ENCODE data around the gene MYO7B.
"Not testable (repeated sequence)": the region's sequence is repeated elsewhere in the genome, so short reads cannot be mapped to it uniquely, and the experiment has no call there.

Gene MYO7B

GRCh38 chr2:127523269-127523939, 12.1 kb upstream of the MYO7B start:
- DNase-seq: no peak

- not testable (repeated sequence) for DNase-seq
Observed at GRCh38 chr2:127524198-127524834, 11.2 kb upstream of the MYO7B start.

- DNase-seq: no peak
Observed at GRCh38 chr2:127525691-127526131, 9.8 kb upstream of the MYO7B start.

- peak; percentile 73 to 99 (median 91) for DNase-seq
Observed at GRCh38 chr2:127526132-127527000, 9.1 kb upstream of the MYO7B start, which contains the start of gene IWS1. TSS of gene IWS1 (minus strand) at chr2:127526489. CDS start at chr2:127526208, 281 bp downstream.

GRCh38 chr2:127527001-127527804, 8.3 kb upstream of the MYO7B start:
- peak in 1 of 51 donors; percentile 84 for DNase-seq

GRCh38 chr2:127528487-127528886, 7.0 kb upstream of the MYO7B start:
- DNase-seq: no peak

GRCh38 chr2:127529416-127529815, 6.1 kb upstream of the MYO7B start:
- DNase-seq: not testable (repeated sequence)

GRCh38 chr2:127530245-127531140, 5.0 kb upstream of the MYO7B start:
- DNase-seq: no peak

GRCh38 chr2:127531221-127531648, 4.2 kb upstream of the MYO7B start:
- no peak for DNase-seq

- no peak for DNase-seq
Observed at GRCh38 chr2:127532296-127532695, 3.2 kb upstream of the MYO7B start.

GRCh38 chr2:127535918-127536317, 435 bp downstream of the MYO7B start:
- no peak for DNase-seq

GRCh38 chr2:127536707-127537541, 1.4 kb downstream of the MYO7B start:
- DNase-seq: no peak

GRCh38 chr2:127537644-127538043, 2.2 kb downstream of the MYO7B start:
- no peak for DNase-seq

GRCh38 chr2:127541809-127542208, 6.3 kb downstream of the MYO7B start:
- peak in 2 of 51 donors; percentile 11 to 14 for DNase-seq

GRCh38 chr2:127542231-127542630, 6.7 kb downstream of the MYO7B start:
- no peak for DNase-seq

GRCh38 chr2:127543013-127543501, 7.6 kb downstream of the MYO7B start:
- DNase-seq: not testable (repeated sequence)

GRCh38 chr2:127545189-127545588, 9.7 kb downstream of the MYO7B start:
- no peak for DNase-seq

GRCh38 chr2:127545796-127546195, 10.3 kb downstream of the MYO7B start:
- no peak for DNase-seq

- DNase-seq: no peak
Observed at GRCh38 chr2:127546797-127547196, 11.3 kb downstream of the MYO7B start.
